Hematopoietic multipotent progenitor cell (in vitro differentiated cells): ENCODE results near the gene FXYD3. TPM values are rescaled to one million over a fixed set of nuclear protein-coding genes. Genes with fewer than 3 reads are reported as not detected.
A peak's percentile ranks its signal among the peaks of the same experiment; 100 is the strongest.

Experiments
- DNase-seq, 3 donors: peaks; one replicate each; pipeline ENCODE4 v3.0.0-alpha.2; 2011 to 2015; ENCODE audit warnings: low read depth in 2 of 3, low spot score in 2 of 3
- total RNA-seq: library from RNA; depleted of rRNA; stranded (reverse); fragments of >200 nt; gene quantifications from one replicate; pipeline ENCODE4 v1.2.3, GENCODE V29; 2012

Gene FXYD3
- 0.81 TPM for total RNA-seq

DNA sequence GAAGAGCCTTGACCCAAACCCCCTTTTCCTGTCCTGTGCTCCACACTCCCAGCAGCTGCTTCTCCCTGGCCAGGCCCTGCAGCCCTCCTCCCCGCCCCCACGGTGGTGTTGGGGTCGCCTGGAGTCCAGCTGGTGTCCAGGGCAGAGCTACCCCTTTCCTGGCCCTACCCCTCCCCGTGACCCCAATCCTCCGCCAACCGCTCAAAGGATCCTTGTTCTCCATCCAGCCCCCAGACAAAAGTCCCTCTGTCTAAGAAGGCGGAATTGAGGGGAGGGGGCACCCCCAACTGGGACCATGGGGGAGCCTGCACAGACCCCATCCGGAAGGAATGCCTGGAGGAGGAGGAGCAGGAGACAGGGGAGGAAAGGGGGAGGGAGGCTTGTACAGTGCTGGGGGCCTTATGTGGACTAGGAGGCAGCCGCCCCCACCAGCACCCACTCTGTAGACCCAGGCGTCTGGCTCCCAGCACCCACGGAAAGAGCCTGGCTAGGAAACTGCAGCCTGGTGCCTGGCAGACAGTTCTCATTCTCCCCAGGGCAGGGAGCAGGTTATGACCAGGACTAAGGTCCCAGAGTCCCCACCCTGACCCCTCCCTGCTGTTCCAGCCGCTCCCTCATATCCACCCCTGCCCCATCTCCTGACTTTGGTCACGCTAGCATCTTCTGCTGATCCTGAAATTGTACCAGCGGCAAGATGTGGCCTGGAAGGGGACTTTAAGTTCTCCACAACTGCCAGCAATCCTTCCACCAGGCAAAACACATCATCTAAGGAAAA lies at the start of gene FXYD3:
TSS of gene FXYD3 (plus strand) at position 647 of the 775 bp plus-strand sequence. CDS start 3,554 bp downstream, outside the sequence.
- no peak for DNase-seq

GRCh38 chr19:35066121-35066520 lies 49.5 kb upstream of the FXYD3 start:
- no peak for DNase-seq

DNA sequence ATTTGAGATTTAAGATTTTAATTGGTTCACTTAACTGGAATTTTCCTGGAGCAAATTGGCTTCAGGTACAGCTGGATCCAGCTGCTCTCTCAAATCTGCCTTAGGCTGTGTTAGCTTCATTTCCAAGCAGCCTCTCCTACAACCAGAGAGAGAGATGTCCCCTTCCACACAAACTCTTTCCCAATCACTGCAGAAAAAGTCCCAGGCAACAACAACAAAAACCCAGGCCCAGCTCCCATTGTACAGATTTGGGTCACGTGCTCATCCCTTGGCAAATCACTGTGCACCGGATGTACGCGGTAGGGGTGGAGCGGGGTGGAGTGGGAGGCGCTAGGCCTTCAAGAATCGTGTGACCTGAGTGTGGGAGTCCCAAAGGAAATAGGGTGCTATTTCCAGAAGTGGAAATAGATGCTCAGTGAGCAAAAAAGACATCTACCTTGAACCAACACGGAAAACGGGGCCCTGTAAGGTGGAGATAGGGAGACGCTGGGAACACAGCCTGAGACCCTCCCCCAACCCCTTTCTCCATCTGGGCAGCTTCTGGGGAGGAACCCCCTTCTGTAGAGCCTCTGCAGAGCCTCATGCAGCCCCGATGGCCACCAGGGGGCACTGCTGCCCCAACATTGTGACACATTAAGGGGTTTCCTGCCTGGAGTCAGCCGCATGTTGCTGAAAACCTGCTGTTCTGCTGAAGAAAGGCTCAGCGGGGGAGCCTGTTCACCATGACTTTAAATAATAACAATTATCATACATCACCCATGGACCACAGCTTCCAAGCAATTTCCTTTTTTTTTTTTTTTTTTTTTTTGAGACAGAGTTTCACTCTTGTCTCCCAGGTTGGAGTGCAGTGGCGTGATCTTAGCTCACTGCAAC lies 48.7 kb upstream of the FXYD3 start:
- peak; percentile 73 to 94 (median 89) for DNase-seq

DNA sequence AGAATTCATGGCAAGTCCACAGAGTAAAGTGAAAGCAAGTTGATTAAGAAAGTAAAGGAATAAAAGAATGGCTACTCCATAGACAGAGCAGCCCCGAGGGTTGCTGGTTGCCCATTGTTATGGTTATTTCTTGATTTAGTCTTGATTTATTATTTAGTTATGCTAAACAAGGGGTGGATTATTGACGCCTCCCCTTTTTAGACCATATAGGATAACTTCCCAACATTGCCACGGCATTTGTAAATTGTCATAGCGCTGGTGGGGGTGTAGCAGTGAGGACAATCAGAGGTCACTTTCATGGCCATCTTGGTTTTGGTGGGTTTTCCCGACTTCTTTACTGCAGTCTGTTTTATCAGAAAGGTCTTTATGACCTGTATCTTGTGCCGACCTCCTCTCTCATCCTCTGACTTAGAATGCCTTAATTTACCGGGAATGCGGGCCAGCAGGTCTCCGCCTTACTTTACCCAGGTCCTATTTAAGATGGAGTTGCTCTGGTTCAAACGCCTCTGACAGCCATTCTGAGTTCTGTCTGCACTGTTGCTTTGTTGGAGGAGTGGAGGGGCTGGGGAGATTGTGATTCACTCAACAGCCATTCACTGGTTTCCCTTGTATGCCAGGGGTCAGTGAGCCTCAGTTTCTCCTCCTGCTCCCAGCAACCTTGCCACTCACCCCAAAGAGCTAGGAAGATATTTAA lies 46.5 kb upstream of the FXYD3 start:
- DNase-seq: no peak

DNA sequence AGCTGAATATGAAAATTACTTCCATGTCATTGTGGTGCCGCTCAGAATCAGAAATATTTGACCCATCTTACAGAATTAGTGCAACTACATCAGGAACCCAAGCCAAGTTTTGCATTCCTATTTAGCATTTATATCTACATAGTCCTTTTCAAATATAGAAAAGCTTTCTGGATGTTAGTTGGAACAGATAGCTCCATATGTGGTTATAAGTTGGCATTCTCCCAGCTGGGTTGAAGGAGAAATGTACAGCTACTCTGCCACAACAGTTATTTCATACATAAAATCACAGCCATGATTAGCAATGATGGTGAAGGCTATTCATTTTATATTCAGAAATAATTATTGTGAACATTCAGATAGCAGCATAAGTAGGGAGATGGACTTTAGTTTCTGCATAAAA lies 45.9 kb upstream of the FXYD3 start:
- no peak for DNase-seq

GRCh38 chr19:35070471-35070870 lies 45.2 kb upstream of the FXYD3 start:
- DNase-seq: no peak

GRCh38 chr19:35073516-35073915 lies 42.1 kb upstream of the FXYD3 start:
- no peak for DNase-seq

DNA sequence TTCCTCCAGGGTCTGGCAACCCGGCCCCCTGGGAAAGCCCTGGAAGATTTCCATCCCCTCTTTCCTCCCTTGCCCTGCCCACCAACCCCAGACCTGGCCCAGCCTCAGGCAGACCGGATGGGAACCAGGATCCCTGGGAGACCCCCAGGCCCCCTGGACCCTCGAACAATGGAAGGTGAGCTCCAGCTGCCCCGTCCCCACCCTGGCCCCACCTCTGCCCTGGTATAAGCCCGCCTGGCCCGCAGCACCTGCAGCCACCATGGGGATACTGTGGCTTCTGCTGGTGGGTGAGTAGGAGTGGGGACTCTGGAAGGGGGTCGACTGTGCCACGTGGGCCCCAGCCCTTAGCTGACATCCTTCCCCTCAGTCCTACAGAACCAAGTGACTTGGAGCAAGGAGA lies 41.7 kb upstream of the FXYD3 start:
- no peak for DNase-seq

- no peak for DNase-seq
These were observed 41.0 kb upstream of the FXYD3 start for GRCh38 chr19:35074426-35075201.

DNA sequence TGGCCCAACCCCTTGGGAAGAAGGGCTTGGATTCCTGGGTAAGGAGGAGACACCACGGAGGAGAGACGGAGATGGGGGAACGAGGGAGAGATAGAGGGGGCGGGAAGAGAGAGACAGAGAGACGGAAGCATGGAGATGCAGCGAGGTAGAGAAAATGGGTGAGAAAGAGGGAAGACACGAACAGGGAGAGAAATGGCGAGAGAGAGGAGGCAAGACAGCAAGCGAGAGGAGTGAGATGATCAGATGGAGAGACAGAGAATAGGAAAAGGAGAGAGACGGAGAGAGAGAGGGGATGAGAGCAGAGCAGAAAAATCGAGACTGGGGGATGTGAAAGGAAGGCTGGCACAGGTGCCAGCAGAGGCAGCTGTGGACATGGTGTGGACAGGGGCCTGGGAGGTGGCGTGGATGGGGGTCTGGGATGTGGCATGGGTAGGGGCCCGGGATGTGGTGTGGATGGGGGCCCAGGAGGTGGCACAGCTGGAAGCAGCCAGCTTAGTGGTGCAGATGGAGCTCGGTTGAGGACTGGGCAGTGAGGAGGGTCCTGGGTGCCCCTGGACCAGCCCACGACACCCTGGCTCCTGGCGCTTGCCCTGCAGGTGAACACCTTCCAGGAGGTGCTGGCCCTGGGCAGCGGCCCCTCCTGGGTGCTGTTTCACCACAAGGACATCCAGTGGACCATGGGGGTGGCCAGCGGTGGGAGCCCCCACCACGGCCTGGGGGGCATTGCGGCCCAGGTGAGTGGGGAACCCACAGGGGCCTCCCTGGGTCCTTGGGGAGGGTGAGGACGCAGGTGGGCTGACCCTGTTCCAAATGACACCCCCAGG lies 40.2 kb upstream of the FXYD3 start:
- DNase-seq: no peak

DNA sequence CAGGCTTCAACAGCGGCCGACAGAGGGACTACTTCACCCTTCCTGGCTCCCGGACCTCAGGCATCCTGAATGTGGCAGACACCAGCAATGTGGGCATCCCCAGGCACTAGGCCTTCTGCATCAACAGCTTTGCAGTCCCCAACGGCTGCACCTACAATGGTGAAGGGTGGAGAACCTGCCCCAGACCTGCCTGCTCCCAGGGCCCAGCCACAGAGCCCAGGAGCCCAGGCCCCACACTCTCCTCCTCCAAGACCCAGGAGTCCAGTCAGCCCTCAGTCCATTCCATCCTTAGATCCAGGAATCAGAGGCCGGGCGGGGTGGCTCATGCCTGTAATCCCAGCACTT lies 39.6 kb upstream of the FXYD3 start:
- no peak for DNase-seq

GRCh38 chr19:35076657-35077056 lies 39.0 kb upstream of the FXYD3 start:
- peak in 1 of 3 donors; percentile 31 for DNase-seq

- no peak for DNase-seq
These were observed 38.0 kb upstream of the FXYD3 start for GRCh38 chr19:35077411-35078223.

- no peak for DNase-seq
These were observed 35.8 kb upstream of the FXYD3 start for GRCh38 chr19:35079826-35080225.

DNA sequence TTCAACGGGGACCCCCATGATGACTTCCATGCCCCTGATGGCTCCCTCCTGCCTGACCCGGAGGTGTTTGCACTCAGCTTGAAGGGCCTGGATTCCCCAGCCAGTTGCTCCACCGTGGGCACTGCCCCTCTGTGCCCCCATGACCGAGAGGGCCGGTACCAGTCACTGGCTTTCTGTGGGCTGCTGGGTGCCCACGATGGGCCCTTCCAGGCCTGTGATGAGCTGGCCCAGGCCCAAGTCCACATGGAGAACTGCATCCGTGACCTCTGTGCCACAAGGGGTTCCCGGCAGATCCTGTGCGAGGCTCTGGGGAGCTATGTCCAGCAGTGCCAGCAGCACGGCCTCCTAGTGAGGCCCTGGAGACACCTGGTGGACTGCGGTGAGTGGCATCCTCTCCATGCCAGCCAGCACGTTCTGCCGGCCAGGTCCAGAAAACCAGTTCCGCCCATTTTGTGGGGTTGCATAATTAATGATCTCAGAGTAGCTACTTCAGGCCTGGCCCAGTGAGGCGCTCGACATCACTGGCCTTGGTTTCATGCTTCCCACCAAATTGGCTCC lies 34.9 kb upstream of the FXYD3 start:
- no peak for DNase-seq

GRCh38 chr19:35081201-35081600 lies 34.4 kb upstream of the FXYD3 start:
- DNase-seq: no peak

DNA sequence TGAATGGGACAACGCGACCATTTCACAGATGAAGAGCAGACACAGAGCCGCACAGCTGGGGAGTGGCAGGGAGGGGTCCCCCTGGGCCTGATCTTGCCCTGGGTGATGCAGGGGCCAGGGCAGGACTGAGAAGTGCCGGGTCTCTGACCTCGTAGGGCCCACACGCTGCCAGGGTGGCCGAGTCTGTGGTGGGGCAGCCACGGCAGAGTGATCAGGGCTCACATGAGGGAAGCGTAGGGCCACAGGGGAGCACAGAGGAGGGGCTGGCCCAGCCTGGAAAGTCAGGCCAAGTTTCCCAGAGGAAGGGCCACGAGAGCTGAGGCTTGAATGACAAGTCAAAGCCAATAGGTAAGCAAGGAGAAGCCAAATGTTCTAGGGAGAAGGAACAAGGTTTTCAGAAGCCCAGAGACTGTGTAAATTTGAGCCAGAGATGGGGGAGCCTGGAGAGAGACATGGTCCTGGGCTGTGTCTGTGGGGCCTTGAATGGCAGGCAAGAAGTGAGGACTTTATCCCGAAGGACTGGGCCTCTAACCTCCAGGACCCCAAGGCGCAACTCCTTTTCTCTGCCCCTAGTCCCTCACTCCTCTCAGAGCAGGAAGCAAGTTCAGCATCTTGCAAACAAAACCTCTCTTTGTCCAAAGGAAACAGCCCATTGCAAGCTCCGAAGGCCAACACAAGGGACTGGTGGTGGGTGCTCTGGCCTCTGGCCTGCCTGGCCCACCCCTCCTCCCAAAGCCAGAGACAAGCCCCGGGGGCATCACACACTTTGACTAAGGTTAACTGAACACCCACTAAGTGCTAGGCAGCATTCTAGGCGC lies 31.7 kb upstream of the FXYD3 start:
- DNase-seq: no peak

- DNase-seq: no peak
These were observed 31.2 kb upstream of the FXYD3 start for GRCh38 chr19:35084509-35084762.
